ENCODE results near the gene TBX10. TPM values are rescaled to one million over a fixed set of nuclear protein-coding genes. Genes with fewer than 3 reads are reported as not detected.

TBX10 gene
- total and polyA plus RNA-seq, 12 donors = 0.17 to 0.44 (median 0.28) TPM; not detected in 9

- Histone ChIP-seq H3K4me3 (no peak overlapping the region), H3K4me1 (peaks cover 0 to 27% (median 0%) of the 10 kb centered on the region in 9 donors), H3K36me3 (no peaks in the 10 kb centered on the region), H3K27ac (no peak overlapping the region), H3K27me3 (peaks cover 0 to 25% (median 20%) of the 10 kb centered on the region in 7 donors), H3K9me3 (peaks cover 0 to 11% (median 0%) of the 10 kb centered on the region in 11 donors)
- 56 to 58% methylated on average over 13 of the region's 13 CpGs for WGBS, 2 donors
- intact Hi-C loops (cut with DNase I) = loop anchor here in 2 of 10 donors (10.0 kb wide), 1 partner anchor 77 kb away; no protein-coding TSS in a partner anchor
- ATAC-seq (no peak), DNase-seq (no peak)
- no peak for TF ChIP-seq CTCF (IDR thresholded peaks at IDR 0.05)
Observed at GRCh38 chr11:67651976-67652781, 12.6 kb upstream of the TBX10 start.

- intact Hi-C loops (cut with DNase I) = loop anchor here in 3 of 10 donors (10.0 kb wide), 2 partner anchors 75 to 145 kb away; no protein-coding TSS in a partner anchor
- peaks cover 0 to 36% (median 0%) of the 10 kb centered on the region in 9 donors for H3K4me1 ChIP-seq
- H3K27me3 ChIP-seq = peaks cover 0 to 36% (median 20%) of the 10 kb centered on the region in 7 donors
- 88 to 92% methylated on average over 22 of the region's 22 CpGs for WGBS, 2 donors
- peak overlapping the region in 1 of 10 donors; percentile 77 for H3K27ac ChIP-seq
- H3K9me3 ChIP-seq = no peaks in the 10 kb centered on the region
- no peak for DNase-seq
- TF ChIP-seq CTCF (IDR thresholded peaks at IDR 0.05) = no peak
- H3K36me3 ChIP-seq = no peaks in the 10 kb centered on the region
- peak overlapping the region in 3 of 10 donors; percentile 33 to 49 (median 36) for H3K4me3 ChIP-seq
- no peak for ATAC-seq
Observed at GRCh38 chr11:67649634-67650510, 10.3 kb upstream of the TBX10 start.

- H3K27me3 ChIP-seq = peaks cover 0 to 36% (median 20%) of the 10 kb centered on the region in 7 donors
- ATAC-seq = no peak
- peaks cover 0 to 36% (median 0%) of the 10 kb centered on the region in 9 donors for H3K4me1 ChIP-seq
- peaks cover 0 to 2% (median 0%) of the 10 kb centered on the region in 11 donors for H3K9me3 ChIP-seq
- H3K27ac ChIP-seq = no peak overlapping the region
- H3K4me3 ChIP-seq = no peak overlapping the region
- no peaks in the 10 kb centered on the region for H3K36me3 ChIP-seq
- 69 to 76% methylated on average over 12 of the region's 12 CpGs for WGBS, 2 donors
- TF ChIP-seq CTCF (IDR thresholded peaks at IDR 0.05) = no peak
- intact Hi-C loops (cut with DNase I) = loop anchor here in 1 of 10 donors (10.0 kb wide), 1 partner anchor 146 kb away; no protein-coding TSS in a partner anchor
- DNase-seq = no peak
Observed at GRCh38 chr11:67648796-67649613, 9.4 kb upstream of the TBX10 start.
